Stimulated activated CD4-positive, alpha-beta T cell treated with anti-CD3 and anti-CD28 coated beads, Interleukin-1b, Interleukin-23, amount 100 ng/mL, for 24 hours (primary cell): ENCODE measurements around the gene PMEPA1.

ENCODE experiments used
- DNase-seq, 4 experiments: peaks; one replicate each; pipeline ENCODE4 v3.0.0-alpha.2; 2020; ENCODE audit warnings: low read depth in 4 of 4, low spot score in 1 of 4

PMEPA1 gene

DNA sequence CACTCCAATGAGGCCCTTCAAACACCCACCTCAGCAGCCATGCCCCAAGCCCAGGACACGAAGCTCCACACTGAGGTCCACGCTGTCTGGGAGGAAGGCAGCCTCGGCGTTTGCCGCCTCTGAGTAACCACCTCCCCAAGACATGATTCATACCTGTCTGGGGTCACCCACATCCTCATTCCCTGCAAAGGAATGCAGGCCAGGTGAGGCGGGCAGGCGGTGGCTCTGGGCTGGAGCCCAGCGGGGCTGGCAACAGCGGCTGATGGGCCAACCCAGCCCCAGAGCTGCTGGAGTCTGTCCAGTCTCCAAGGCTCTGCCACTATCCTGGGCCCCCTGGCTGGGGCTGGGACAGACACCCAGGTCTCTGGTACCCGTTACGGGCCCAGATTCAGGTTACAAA lies 14.8 kb downstream of the PMEPA1 start:
- no peak for DNase-seq

DNA sequence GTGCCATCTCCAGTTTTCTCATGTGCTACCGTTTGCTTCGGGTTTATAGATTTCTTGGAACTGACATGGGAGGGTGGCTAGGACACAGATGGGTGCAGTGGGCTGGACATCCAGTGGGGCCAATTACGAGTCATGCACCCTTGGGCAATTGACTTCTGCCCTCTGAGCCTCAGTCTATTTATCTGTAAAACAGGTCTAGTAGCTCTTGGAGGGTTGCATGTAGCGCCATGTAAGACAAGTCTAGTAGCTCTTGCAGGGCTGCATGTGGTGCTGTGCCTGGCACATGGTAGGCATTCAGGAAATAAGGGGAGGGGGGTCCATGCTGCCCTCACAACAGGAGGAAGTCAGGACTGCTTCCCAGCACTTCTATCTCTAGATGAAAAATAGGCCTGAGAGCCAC lies 15.3 kb downstream of the PMEPA1 start:
- DNase-seq, result no peak

DNA sequence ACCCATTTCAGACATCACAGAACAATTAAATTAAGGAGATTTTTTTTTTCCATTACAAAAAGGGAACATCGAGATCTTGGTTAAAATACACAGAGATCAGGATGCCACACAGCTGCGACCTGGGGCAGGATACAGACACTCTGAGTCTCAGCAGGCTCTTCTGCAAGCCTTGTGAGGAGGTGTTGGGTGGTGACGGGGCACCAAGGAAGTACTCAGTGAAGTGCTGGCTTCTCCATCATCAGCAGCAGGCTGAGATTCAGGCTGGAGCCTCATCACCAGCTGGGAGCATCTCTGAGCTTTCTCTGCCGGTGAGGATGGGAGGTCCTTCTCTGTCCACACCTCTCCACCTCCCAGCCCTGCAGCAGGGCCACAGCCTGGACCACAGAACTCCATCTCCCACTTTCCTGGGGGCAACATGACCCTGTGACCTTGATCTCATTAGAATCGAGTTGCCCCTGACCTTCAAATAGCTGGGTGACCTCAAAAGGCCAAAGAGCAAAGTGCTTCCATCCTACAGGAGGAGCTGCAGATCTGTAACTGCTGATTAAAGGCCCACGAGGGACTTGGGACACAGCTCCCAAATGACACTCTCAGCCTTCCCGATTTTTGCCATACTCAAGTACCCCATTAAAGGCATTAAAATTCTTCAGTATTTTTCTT lies 16.0 kb downstream of the PMEPA1 start:
- no peak for DNase-seq

DNA sequence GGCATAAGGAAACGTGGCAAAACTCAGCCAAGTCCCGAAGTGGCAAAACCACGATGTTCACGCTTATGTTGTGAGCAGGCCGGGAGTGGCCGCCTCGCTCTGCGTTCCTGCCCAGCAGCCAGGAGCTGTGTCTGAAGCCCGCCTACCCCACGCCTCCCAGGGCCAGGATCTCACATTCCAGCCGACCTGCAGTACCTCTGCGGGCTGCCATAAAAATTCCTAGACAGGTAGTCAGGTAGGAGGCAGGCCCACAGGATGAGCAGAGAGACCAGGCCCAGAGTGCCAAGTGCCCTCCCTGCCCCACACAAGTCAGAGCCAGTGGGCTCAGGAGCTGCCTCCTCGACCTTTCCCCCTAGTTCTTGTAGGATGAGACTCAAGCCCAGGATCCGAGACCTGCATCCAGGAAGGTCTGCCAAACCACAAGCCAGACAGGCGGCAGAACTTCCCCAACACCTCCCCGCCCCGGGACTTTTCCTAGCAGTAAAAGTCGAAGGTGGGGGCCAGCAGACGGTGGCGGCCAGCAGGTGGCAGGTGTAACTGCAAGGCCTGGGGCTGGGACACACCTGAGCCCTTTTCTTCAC lies 16.7 kb downstream of the PMEPA1 start:
- DNase-seq, result no peak

DNA sequence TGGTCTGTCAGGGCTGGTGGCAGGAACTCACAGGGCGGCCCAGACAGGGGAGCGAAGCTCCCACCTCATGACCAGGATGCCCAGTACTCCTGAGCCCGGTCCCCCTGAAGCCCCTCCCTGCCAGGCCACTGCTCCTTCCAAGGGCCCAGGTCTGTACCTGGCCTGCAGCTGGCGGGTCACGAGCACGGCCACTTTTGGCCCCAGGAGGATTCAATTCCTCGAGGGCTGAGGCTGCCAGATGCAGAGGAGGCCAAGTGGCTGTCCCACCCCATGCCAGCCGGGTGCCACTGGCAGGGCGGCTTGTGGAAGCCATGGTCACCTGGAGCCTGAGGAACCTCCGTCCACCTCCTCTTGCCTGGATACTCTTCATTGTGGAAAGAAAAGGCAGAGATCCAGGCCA lies 17.4 kb downstream of the PMEPA1 start:
- DNase-seq, result no peak

DNA sequence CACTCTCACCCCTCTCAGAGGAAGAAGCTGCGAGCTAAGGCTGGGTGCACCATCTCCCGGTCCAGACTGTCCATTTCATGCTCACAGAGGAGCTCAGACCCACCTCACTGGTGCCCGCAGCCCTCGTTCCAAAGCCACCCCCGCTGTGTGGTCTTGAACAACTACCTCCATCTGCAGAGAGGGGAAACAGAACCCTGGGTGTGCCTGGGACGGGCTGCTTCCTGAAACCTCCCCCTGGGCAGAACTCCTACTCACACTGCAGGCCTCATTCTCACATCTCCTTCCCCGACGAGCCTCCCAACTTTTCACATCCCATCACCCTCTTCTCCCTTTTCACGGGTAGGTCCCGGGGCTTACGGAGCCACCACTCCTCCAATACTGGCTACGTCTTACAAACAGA lies 18.1 kb downstream of the PMEPA1 start:
- DNase-seq, result no peak

DNA sequence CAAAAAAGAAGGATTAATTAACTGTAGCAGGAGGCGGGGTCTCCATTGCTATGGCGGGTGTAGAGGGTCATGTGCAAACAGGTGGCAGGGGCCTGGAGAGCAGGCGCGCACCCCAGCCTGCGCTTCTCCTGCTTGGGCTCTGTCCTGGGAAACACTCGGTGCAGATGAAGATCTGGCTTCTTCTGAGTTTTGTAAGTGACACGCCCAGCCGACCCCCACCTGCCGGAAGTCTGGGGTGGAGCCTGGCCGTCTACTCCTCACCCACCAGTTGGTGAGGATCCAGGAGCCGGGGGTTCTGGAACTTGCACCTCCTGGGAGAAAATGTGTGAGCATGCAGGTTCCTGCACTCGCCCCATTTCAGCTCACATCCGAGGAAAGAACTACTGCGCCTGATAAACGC lies 19.3 kb downstream of the PMEPA1 start:
- DNase-seq, result no peak

DNA sequence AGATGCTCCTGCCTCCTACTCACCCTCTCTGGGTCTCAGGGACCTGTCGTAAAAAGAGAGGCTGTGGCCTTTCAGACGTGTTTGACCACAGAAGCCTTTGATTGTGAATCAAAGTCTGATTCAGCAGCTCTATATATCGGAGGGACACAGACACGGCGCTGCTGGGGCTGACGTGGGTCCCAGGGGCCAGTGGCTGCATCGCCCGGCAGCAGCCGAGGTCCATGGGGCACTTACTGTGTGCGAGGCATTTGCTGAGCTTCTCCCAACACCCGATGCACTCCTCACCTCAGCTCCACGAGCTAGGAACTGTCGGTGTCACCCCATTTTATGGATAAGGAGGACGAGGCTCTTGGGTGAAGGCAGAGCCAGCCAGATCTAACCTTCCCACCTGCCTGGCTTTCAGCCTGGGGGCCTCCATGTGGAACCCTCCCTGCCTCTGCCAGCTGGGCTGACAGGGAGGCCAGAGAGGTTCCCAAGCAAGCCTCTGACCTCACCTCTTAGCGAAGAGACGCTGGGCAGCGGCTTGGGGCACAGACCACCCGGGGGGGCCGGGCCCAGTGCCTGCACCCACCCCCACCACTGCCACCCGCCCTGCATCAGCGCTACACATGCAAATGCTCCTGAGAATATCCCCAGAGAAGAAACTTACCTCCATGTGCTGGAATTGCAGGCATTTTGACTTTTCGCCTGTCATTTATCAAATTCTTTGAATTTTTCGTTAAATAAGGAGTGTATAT lies 19.9 kb downstream of the PMEPA1 start:
- DNase-seq, result no peak

DNA sequence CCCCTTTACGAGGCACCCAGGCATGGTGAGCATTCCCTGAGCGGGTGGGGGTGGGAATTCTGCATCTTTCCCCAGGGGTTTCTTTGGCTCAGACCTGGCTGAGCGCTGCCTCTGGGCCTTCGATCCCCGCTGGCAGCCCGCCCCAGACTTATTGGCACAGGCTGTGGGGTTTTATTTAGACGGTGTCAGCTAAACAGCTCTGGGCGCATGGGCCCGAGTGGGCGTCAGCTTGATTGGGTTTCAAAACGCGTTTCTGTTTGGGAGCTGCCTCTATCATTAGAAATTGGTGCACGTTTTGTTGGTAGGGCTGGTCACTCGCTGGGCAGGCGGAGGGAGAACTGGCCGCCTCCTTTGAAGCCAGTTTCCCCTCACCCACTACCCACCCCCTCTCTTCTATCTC lies 21.0 kb downstream of the PMEPA1 start:
- DNase-seq, result no peak

DNA sequence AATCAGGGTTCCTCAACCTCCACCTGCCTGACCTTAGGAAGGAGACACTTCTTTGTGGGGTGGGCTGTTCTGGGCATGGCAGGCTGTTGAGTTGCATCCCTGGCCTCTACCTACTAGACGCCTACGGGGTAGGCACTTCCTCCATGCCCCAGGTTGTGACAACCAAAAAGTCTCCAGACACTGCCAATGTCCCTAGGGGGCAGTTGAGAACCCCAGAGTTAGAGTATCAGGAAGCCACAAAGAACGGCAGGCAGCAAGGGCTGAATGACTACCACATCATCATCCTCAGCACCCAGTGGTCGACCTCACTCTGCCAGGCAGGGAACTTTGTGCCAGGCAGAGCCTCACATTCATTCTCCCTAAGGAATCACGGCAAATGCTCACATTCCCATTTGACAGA lies 21.5 kb downstream of the PMEPA1 start:
- no peak for DNase-seq

DNA sequence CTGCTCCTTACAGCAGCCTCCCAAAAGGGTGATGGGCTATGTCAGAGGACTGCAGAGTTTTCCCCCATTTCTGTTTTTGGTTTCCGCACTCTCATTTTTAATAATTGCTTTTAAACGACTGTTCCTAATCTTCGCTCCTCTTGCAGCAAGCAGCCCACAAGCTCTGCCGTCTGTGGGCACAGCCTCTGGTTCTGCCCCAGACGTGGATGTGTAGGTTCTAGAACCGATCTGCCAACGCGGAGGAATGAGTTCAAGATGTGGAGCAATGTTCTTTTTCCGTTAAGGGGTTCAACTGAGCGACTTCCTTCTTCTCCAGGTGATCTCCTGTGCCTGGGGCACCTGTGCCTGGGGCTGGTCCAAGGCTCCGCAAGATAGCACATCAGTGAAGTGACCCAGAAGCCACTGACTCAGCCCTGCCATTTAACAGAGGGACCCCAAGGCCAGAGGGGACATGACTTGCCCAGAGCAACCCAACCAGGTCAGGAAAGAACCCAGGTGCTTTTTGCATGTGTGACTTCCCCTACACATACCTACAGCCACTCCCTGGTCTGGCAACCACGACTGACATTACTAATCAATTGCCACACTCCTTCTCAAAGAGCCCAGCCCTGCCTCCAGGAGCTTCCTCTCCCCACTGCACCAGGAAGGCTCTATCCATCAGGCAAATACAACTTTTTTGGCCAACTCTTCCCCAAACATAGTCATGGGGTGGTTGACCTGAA lies 22.7 kb downstream of the PMEPA1 start:
- no peak for DNase-seq

DNA sequence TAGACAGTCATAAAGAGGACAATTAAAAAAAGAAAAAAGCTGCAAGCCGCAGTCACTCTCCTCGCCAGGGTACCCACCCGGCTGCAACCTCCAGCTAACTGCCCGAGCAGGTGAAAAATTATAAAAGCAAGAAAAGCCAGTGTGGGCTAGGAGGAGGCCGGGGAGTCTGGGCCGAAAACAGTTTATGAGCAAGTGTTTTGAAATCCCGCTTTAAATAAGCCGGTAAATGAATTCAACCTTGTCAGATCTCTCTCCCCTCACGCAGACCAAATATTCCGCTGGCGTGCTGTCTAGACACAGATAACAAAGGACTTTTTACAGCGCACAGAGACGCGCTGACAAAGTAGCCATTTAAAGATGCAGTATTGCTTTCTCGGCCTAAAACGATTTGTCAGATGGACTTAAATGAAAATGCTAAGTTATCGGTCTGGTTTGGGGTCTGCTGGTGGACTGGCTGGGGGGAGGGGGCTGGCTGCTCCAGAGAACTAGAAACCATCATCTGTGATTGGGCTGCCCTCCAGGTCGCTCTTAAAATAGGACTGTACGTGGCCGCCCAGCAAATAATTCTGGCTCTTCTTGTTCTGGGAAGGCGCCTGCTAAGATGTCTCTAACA lies 24.6 kb downstream of the PMEPA1 start:
- DNase-seq, result no peak

DNA sequence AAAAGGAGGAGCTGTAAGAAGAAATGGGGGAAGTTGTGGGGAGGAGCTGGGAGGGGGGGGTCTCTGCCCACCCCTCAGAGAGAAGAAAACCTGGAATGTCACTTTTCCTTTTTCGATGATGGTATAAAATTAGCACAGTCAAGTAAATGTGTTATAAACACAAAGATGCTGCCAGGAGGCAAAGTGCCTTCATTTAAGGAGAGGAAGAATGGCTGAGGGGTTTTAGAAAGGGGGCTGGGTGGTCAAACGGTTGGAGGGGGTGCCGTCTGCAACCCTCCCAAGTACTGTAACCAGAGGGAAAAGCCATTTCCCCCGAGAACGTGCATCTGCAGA lies 25.0 kb downstream of the PMEPA1 start:
- no peak for DNase-seq

DNA sequence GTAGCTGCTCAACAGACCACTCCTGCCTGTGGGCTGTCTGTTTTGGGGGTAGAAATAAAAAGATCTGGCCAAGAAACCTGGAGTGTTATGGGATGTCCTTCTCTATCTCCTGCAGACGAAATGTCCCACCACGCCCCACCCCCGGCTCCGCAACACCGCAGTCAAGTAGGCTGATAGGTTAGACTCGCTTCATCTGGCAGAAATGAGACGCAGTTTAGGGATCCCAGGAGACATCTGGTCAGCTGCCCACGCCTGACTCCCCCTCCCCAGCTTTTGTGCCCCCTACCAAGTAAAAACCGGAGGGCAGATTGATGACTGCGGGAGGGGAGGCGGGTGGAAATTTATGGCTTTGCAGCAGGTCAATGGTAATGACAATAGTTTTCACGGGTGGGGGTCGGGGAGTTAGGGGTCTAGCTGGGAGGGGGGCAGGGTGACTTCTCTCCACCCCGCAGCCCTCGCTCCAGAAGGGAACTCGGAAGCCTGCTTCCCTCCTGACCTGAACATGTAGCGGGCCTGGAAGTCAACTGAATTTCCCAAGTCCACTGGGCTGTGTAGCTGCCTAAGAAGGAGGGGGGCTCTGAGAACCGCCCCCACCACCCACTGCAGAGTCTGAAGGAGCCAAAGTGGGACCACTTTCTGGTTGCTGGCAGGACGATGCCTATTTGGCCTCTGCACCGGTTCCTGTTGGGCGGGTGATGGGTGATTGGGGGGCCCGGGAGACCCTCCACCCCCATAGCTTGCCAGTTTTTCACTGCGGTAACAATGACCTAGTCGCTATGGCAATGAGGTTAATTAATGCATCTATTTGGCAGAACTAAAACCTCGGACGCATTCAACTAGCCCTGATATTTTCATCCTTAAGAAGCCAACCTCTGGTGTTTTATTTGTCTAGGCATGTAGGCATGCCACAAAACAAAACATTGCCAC lies 25.7 kb downstream of the PMEPA1 start:
- no peak for DNase-seq

DNA sequence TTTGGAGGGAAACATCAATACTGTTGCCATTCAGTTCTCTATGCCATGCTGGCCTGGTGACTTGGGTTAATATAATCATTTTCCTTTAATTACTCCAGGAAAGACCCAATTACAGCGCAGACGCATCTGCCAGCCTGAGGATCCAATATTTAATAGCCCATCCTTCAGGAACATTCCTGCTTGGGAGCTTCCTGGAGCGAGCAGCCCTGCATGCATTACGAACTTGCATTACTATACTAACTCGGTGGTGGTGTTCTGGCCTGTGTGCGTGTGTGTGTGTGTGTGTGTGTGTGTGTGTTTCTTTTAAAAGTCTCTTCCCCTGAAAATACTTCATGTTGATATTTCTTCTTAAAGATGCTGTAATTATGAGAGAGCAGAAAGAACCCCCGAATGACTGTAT lies 26.5 kb downstream of the PMEPA1 start:
- no peak for DNase-seq

DNA sequence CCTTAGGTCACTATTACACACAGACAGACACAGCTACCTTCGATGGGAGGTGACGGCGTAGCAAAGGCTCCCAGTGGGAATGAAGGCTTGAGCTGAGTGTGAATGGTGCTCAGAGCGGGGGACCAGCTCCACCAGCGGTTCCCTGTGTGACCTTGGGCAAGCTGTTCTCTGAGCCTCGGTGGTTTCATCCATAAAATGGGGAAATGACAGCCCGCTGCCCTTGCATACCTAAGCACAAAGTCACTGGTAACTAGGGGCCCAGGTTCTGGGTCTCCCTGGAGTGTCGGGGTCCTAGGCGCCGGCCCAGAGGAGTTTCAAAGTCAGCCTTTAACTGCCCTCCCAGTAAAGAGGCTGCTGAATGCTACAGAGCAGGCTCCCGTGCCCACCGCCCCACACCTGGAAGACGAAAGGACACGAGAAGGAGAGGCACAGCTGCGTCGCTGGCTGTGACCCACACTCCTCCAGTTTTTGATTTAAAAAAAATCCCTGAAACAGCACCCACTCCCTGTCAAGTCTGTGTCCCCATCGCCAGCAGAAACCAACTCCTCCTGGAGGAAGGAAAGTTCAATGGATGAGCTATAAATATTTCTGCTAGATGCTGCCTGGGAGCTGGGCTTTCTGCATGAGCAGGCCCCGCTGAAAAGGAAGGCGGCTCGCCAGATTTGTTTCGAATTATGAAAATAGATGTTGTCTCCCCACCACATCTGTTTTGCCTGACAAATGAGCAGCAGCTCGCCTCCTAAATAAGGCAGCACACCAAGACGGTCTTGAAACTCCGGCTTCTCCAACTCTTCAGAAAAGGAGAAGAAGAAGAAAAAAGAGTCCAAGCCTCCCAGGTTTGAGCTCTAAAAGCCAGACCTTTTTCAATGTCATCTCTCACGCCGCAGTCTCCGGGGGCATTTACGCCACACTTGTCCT lies 27.4 kb downstream of the PMEPA1 start:
- DNase-seq, result no peak

DNA sequence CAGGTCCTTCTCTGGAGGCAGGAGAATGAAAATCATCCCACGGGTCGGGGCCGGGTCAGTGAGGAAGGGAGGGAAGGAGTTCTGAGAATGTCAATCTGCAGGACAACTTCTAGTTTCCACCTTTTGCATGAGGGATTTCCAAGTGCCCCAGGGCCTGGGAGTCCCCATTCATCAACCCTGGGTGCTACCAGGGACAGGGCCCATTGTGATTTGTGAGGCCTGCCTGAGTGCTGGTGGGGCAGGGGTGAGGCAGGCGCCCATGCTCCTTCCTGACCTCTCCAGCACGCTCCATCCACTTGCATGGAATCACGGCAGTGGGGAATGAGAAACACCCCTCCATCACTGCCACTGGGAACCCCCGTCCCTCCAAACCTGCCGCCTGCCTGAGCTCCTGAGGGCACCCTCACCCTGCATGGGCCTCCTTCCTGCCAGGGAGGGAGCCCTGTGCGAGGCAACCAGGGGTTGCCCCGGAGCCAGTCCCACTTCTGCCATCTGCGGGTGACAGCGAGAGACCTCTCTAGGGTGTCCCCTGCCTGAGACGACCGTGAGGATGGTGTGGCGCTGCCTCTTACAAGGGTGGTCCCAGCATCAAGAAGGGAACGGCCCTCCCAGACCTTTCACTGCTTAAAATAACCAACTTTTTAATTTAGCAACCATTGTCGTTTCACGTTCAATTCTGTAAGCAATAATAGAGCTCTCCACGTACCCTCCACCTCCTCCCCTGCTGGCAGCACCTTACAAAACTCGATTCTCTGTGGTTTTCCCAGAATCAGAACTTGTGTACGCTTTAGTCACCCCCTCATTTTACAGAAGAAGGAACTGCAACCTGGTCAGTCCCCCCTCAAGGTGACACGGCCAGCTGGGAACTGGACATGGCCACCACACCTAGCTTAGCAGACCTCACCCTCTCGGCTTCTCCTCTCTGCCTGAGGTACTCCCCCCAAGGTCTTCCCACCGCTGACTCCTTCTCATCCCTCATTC lies 28.6 kb downstream of the PMEPA1 start:
- no peak for DNase-seq

DNA sequence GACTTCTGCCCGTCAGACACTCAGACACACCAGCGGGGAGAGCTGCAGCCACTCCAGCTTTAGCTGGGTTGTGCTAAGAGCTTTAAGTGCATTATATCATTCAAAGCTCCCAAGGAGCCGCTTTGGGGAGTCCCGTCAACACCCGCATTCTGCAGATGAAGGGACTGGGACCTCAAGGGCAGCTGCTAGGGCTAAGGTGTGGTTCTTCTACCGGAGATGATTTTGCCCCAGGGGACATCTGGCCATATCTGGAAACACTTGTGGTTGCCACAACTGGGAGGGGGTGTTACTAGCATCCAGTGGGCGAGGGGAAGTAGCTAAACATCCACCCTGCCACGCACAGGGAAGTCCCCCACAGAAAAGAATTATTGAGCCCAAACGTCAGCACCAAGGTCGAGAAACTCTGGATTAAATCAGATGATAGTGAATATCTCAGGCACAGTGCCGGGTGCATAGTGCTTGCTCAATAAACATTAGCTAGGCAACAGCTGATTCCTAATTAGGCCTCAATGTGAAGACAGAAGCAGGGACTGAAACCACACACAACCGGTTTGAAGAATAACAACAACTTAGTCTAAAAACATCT lies 29.6 kb downstream of the PMEPA1 start:
- DNase-seq, result no peak
